Activated naive CD4-positive, alpha-beta T cell treated with Interleukin-2 at 50 U/mL for 16 hours (primary cell): Measurements from ENCODE around the gene DEPDC4.
"Not testable (repeated sequence)": the region's sequence is repeated elsewhere in the genome, so short reads cannot be mapped to it uniquely, and the experiment has no call there.

Experiments used
- DNase-seq: peaks from one replicate; pipeline ENCODE4 v3.0.0-alpha.2; 2020

DEPDC4 gene

DNA sequence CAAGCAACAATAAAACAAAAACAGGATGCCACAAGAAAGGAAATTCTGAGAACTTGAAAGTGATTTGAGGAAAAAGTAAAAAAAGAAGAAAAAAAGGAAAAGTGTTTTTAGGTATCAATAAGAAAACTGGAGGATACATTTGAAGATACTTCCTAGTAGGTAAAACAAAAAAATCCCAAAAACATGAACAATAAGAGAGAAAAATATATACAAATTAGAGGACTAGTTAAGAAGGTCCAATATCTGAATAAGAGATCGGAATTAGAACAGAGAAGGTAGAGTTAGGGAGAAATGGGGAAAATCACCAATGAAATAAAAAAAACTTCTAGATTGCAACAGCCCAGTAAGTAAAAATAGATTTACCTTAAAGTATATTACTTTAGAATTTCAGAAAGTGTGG lies 8.8 kb downstream of the DEPDC4 start:
- no peak for DNase-seq

DNA sequence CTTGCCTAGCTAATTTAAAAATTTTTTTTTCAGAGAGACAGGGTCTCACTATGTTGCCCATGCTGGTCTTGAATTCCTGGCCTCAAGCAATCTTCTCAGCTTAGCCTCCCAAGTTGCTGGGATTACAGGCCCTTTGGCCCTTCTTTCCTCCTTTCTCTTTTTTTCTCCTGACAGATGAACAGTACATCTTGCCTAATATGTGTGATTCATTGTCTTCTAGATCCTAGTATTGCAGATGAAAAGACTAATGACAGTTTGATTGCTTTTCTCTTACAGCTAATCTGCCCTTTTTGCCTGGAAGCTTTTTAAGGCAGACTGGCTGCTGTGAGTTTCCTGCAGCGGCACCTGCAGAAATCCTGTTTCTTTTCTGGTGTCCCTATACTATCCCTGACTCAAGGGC lies 12.0 kb downstream of the DEPDC4 start:
- DNase-seq = no peak

DNA sequence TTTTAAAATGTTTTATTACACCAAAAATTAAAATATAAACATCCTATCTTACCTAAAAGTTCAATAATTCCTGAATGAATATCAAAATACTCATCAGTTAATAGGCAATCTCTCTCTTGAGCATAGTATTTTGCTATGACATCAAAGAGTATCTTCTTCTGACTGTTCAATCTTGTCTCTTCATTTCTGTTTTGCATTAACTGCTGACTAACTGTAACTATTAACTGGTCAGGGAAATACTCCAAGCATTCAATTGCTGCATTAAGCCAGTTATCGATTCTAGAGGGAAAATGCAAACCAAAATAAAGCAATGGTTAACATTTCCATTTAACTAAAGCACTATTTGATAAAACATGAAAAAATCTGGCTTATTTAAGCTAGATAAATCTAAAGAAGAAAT lies 13.4 kb downstream of the DEPDC4 start:
- DNase-seq = no peak

DNA sequence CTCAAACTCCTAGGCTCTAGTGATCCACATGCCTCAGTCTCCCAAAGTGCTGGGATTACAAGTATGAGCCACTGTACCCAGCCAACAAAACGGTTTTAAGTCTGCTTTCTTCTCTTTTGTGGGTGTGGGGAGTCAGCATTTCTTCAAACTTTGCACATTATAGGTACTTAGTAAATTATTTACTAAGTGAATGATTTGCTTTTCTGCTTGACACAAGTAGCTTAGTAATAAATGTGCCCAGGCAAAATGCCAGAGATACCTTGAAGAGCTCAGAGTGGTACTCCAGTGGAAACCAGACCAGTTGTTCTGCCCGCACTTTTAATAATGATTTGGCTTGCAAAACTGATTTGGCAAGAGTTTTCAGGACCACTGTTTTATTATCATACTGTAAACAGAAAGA lies 15.0 kb downstream of the DEPDC4 start:
- DNase-seq = no peak

DNA sequence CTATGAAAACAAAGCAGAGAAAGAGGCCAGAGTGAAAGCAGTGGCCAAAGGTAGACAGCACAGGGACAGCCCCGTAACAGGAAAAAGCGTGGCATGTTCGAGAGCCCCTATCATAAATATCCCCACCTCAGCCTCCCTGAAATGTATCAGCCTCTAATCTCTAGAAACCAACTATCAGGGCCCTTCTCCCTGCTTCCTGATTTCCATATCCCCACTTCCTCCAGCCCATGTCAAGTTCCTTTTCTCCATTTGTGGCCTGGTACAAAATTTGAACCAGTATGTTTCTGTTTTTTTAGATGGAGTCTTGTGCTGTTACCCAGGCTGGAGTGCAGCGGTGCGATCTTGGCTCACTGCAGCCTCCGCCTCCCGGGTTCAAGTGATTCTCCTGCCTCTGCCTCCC lies 16.9 kb downstream of the DEPDC4 start:
- no peak for DNase-seq

DNA sequence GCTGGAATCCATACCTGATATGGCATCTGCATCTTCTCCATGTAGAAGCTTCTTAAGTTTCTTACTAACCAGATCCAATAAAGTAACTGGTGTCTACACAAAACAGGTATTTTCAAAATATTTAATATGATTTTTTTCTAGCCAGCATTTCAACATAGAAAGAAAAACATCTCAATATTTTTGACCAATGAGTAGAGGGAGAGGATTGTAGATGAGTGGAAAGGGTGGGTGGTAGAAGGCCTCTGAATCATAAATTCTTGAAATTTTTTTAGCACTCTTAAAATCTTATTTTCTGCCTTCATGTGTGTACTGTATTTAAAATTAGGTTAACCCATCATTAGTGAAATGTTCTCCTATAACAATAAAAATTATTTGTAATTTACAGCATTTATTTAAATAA lies 18.0 kb downstream of the DEPDC4 start:
- no peak for DNase-seq

DNA sequence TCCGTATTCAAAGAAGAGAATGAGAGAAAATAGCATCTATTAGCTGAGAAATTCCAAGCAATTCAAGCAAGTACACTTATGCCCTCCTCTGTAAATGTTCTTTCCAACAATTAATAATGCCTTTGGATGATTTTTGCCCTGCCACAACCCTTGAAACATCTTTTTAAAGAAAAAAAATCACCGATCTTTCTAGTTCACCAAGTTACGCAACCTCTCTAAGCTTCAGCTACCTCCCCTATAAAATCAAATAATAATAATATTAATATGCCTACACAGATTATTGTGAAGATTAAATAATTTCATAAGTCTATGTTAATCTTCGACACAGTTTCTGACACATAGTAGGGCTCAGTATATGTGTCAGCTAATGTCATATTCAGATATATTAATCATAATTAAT lies 19.1 kb downstream of the DEPDC4 start:
- DNase-seq = no peak

DNA sequence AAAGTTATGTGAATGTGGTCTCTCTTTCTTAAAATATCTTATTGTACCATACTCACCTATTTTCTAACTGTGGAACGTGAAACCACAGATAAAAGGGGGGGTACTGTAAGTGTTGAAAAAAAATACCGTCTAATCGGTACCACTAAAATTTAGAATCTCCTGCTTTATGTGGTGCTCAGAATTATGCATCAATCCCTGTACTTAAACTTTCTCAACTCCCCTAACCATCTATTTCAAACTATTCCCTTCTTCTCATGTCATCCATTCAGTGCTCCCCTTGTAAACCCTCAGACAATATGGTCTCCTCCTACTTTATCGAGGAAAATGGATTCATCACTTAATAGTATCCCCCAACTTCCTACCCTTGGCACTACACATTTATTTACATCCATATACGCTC lies 23.7 kb downstream of the DEPDC4 start:
- no peak for DNase-seq

DNA sequence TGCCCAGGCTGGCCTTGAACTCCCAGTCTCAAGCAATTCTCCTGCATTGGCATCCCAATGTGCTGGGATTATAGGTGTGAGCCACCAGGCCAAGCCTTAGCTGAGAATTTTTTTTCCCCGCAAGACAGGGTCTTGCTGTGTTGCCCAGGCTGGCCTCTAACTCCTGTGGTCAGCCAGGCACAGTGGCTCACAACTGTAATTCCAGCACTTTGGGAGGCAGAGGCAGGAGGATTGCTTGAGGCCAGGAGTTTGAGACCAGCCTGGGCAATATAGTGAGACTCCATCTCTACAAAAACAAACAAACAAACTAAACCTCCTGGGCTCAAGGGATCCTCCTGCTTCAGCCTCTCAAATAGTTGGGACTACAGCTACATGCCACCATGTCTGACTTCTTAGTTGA lies 27.3 kb downstream of the DEPDC4 start:
- no peak for DNase-seq

DNA sequence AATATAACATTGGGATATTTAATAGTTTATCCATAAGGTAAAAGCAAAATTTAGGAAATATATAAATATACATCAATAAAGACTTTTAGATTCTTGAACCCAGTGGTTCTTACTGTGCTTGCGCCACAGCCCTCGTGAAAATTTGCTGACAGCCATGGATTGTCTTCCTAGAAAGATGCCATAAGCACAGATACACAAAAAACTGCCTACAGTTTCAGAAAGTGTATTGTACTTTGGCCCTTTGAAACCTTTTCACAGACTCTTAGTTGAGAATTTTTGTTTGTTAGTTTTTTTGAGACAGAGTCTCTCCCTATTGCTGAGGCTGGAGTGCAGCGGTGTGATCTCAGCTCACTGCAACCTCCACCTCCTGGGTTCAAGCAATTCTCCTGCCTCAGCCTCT lies 28.1 kb downstream of the DEPDC4 start:
- no peak for DNase-seq

DNA sequence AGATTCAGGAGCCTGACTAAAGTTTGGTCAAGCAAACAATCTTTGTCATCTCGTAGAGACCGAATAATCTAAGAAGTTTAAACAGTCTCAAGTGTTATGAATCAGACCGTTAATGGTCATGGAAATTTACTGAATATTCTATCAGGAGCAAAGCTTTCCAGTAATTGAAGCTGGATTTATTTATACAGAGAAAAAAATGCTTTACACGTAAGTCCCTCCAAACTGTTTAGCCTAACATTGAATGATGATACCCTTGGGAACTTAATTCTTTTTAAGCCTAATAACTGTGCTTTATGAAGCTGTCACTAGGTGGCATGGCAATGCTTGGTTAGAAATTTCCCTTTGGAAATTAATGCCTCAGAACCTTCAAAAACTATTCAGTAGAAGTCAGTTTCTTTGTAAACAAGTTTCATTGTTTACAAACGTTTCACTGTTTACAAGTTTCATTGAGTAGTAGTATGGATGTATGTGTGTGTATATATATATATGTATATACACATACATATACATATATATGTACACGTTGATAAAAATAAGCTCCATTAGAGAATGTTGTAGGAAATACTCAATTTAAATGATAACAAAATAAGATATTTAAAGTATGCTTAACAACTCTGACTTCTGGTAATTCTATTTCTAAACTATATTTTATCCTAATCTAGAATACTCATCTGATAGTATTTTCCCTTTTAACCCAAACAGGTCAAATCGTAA lies 32.1 kb downstream of the DEPDC4 start:
- DNase-seq = no peak

DNA sequence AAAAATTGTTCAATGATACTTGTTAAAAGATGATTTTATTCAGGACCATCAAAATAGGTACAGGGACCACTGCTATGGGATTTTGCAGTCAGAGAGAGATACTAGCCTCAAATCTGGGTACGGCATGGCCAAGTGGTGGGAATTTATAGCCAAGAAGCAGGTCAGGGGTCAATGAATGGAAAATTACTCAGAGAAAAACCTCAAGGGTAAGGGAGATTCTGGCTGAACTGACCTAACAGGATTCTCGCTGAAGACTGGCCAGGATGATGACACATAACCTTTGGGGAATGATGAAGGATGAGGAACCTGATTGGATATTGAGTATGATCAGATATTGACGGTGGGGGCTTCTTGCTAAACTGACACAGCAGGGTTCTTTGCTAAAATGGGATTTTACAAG lies 32.7 kb downstream of the DEPDC4 start:
- no peak for DNase-seq

DNA sequence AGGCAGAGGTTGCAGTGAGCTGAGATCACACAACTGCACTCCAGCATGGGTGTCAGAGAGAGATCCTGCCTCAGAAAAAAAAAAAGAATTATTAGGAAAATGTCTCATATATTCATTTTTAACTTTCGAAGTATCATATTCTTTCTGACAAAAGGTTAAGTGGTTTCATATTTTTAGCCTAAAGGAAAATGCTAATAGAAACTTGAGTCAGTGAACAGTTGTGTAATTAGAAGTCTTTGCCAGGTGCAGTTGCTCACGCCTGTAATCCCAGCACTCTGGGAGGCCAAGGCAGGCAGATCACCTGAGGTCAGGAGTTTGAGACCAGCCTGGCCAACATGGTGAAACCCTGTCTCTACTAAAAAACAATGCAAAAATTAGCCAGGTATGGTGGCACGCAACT lies 35.0 kb downstream of the DEPDC4 start:
- DNase-seq = not testable (repeated sequence)

DNA sequence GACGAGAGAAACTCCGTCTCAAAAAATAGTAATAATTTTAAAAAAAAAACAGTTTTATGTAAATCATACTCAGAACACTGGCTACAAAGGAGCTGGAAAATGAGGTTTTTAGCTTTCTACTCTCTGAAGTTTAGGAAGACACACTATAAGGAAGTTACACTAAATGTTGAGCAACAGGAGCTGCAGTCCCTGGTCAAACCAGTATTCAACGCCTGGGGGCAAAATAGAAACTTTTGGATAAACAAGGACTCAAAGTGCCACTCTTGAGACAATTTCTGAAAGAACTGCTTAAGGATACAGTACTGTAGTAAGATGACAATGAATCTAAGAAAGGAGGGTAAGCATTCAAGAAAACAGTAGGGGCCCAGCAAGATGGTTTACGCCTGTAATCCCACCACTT lies 37.0 kb downstream of the DEPDC4 start:
- no peak for DNase-seq

DNA sequence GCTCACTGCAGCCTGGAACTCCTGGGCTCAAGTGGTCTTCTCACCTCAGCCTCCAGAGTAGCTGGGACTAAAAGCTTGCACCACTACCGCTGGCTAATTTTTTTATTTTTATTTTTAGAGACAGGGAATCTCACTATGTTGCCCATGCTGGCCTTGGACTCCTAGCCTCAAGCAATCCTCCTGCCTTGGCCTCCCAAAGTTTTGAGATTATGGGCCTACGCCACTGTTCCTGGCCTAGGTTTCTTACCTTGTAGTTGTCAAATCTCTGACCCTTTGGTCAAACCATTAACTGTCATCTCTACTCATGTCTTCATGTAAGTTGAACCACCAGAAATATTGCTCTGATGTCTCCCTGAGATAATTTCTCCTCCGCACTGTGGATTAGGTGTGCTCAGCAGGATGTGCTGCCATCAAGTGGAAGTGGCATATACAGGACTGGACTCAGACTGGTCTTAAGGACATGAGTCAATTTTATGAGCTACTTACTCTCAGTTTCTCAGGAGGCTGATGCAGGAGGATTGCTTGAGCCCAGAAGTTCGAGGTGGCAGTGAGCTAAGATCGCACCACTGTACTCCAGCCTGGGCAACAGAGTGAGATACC lies 37.7 kb downstream of the DEPDC4 start:
- no peak for DNase-seq

DNA sequence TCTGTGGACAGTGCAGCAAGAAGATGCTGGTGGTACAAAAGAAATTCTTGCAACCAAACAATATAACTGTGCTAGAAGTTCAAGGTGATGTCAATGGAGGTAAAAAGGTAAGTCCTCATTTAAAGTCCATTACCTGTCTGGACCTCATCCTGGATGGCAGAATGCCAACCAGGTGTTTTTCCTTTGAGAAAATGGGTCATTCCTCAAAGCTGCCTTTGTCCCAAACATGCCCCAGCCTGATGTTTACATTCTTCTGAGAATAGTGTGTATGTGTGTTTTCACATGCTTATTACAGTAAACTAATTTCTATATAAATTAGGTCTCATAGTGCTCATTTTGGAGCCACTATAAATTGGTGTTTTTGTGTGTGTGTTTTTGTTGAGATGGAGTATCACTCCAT lies 41.4 kb downstream of the DEPDC4 start:
- no peak for DNase-seq

DNA sequence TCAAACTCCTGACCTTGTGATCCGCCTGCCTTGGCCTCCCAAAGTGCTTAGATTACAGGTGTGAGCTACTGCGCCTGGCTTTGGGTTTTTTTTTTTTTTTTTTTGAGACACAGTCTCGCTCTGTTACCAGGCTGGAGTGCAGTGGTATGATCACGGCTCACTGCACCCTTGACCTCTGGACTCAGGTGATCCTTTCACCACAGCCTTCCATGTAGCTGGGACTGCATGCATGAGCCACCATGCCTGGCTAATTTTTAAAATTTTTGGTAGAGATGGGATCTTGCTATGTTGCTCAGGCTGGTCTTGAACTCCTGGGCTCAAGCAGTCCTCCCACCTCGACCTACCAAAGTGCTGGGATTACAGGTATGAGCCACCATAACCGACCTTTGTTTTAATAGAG lies 44.7 kb downstream of the DEPDC4 start:
- not testable (repeated sequence) for DNase-seq

DNA sequence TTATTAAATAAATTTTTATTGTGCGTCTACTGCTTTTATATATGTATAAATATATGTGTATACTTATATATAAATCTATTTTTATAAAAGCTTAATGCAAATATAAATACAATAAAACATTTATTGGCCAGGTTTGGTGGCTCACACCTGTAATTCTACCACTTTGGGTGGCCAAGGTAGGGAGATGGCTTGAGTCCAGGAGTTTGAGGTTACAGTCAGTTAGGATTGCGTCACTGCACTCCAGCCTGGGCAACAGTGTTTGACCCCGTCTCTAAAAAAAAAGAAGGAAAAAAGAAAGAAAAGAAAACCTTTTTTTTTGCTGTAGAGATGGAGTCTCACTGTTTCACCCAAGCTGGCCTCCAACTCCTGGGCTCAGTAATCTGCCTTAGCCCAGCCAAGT lies 45.4 kb downstream of the DEPDC4 start:
- no peak for DNase-seq

DNA sequence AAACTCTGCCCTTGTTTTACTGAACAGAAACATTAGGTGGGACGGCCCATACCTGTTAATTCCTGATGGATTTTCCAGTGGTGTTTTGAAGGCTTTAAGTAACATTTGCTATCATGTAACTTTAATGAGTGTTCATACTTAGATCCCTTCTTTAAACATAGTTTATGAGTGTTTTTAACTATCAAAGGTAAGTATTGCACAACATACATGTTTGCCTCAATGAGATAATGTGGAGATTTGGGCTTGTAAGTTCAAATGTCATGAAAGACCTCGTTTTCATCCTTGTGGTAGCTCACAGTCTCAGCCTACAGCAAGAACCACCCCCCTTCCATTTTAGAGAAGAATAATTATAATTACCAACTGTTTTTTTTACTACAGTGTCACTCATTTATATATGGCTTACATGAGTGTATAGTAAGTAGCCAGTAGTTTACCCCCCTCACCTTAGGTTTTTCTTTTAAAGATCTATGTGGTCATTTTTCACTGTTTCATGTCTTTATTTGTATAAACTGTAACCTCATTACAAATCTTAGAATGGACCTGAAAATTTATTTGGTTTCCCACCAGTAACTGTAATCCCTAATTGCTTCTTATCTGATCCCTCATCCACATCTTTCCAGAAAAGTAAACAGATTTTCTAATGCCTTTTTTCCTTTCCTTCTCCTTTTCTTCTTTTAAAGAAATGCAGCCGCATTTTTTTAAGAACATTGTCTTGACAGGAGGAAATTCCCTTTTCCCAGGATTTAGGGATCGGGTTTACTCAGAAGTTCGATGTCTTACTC lies 47.4 kb downstream of the DEPDC4 start:
- DNase-seq = no peak

DNA sequence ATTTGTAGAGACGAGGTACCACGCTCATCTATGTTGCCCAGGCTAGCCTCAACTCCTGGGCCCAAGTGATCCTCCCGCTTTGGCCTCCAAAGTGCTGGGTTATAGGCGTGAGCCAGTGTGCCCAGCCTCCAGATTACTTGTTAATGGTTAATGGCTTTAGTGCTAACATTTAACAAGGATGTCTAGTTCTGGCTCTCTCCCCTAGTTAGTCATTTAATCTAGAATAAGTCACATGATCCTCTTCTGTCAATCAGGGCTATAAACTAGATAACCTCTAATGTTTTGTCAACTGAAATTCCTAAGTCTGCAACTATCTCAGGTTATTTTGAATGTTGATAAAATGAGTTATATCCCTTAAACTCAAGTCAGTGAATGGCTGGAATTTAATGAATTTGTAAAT lies 50.5 kb downstream of the DEPDC4 start:
- no peak for DNase-seq

DNA sequence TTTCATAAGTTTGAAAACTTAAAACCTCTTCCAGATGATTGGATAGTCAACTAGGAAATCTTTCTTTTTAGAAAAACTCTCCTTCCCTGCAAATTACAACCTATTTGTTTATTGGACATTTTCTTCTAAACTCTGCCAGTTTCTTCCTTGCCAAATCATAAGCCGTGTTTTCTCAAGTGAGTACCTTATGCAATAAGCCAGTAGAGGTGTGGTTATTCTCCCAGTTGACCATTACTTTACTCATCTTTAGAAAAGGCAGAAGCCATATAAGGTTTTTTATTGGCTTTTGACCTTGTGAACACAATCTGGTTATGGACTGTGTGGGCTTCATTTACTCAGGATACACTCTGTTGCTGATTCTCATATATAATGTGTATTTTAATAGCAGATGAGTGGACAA lies 51.7 kb downstream of the DEPDC4 start:
- no peak for DNase-seq

DNA sequence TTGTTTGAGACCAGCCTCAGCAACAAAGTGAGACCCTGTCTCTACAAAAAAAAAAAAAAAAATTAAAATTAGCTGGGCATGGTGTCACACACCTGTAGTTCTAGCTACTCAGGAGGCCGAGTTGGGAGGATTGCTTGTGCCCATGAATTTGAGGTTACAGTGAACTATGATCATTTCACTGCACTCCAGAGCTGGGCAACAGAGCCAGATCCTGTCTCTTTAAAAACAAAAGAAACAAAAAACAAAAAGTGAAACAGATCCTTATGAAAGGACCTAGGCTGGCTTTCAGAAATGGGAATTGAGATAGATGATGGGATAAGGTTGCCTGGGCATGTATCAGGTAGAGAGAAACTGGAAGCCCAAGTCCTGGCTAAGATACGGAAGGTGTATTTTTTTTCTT lies 52.4 kb downstream of the DEPDC4 start:
- DNase-seq = no peak

DNA sequence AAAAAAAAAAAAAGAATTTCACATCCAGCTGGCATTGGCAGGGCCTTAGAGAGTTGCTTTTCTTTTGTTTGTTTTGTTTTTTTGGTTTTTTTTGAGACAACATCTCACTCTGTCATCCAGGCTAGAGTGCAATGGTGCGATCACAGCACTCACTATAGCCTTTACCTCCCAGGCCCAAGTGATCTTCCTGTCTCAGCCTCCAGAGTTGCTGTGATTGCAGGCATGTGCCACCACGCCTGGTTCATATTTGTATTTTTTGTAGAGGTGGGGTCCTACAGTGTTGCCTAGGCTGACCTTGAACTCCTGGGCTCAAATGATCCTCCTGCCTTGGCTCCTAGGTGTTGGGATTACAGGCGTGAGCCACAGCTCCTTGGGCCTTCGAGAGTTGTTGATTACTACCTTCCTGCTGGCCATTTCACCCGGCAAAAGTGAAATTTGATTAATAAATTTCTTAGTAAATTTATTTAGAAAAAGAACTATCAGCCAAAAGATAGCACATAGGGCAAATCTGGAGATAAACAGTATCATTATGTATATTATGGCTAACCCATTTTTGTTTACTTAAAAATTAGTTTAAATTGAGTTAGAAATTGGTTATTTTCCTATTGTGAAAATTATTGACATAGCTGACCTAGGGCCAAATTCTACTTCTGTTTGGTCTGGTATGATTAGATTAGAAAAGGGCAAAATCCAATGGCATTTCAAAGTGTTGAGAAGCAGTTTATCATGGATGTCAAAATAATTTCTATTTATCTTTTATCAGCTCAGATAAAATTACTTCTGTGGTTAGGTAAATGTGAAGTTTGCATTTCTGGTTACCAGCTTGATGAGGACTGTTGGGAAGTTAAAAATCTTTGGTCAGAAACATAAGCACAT lies 53.6 kb downstream of the DEPDC4 start:
- DNase-seq = no peak
